HepG2 (cell line): ENCODE results near the gene NCOA7. TPM values are rescaled to one million over a fixed set of nuclear protein-coding genes. Genes with fewer than 3 reads are reported as not detected.

ENCODE experiments used
- ATAC-seq: fragments of 200-7000 bp; cut with Tn5 transposase; 3 replicates; pipeline ENCODE4 v1.9.1; 2020; ENCODE audit warnings: mild to moderate bottlenecking, moderate library complexity
- BruUV-seq: library from RNA; stranded (reverse); fragments of 400-500 nt; replicated peaks from 2 replicates; lab custom pipeline; 2021; lab: Mats Ljungman, UMichigan
- CTCF ChIA-PET: fragments of 300-600 bp; formaldehyde crosslinking; extraction: SDS; loops from one replicate; lab custom pipeline; 2021; ENCODE audit warnings: low total read pairs, inconsistent platforms, low intra/inter-chr PET ratio; lab: Yijun Ruan, JAX
- POLR2A ChIA-PET: fragments of 350-600 bp; sonication (Branson Sonifier 250); formaldehyde crosslinking; loops from one replicate; lab custom pipeline; 2020; ENCODE audit warnings: antibody characterized with exemption, inconsistent platforms; lab: Yijun Ruan, JAX
- DNase-seq: peaks from one replicate; pipeline ENCODE4 v3.0.0-alpha.2; 2015; ENCODE audit warnings: low spot score
- FAIRE-seq: peaks from 3 replicates; lab custom pipeline; 2011; peaks lifted over from hg19 to GRCh38; lab: Jason Lieb, UNC
- H2AFZ ChIP-seq: one replicate; pipeline ENCODE4 v1.6.1; 2011; ENCODE audit warnings: low read length, inconsistent platforms
- H3K27ac ChIP-seq: fragments of 300-600 bp; 3 replicates; pipeline ENCODE4 v1.8.0; 2011; ENCODE audit warnings: mixed run types, mild to moderate bottlenecking, mixed read lengths, low read length, inconsistent platforms; ENCODE audit not compliant: insufficient read depth; ENCODE audit errors: extremely low read length
- H3K27me3 ChIP-seq, 2 experiments: fragments of 200-600 bp in 1 of 2; 2 replicates in 1 of 2; 3 replicates in 1 of 2; pipeline versions ENCODE4 v1.6.0 to v1.8.0; 2011; ENCODE audit warnings: low read length in 2 of 2, mild to moderate bottlenecking in 2 of 2, moderate library complexity in 2 of 2, inconsistent platforms in 1 of 2; ENCODE audit not compliant: insufficient read depth in 2 of 2, control insufficient read depth in 1 of 2
- H3K36me3 ChIP-seq, 2 experiments: fragments of 200-600 bp in 1 of 2; replicated peaks in 1 of 2; 2 replicates in 1 of 2; 3 replicates in 1 of 2; pipeline versions ENCODE4 v1.5.1 to v1.8.0; 2011; ENCODE audit warnings: low read length in 2 of 2, inconsistent platforms in 1 of 2; ENCODE audit not compliant: insufficient read depth in 2 of 2, control insufficient read depth in 1 of 2
- H3K4me1 ChIP-seq: 2 replicates; pipeline ENCODE4 v1.5.1; 2012; ENCODE audit warnings: low read length, inconsistent platforms; ENCODE audit not compliant: insufficient read depth
- H3K4me2 ChIP-seq: 2 replicates; pipeline ENCODE4 v1.6.0; 2011; ENCODE audit warnings: low read depth, low read length, inconsistent platforms
- H3K4me3 ChIP-seq, 3 experiments: fragments of 200-600 bp in 1 of 3; sonication (generic), shearing (Covaris generic) in 1 of 3; replicated peaks in 1 of 3; 2 replicates each; pipeline ENCODE4 v1.5.1; 2011 to 2016; ENCODE audit warnings: low read length in 3 of 3, inconsistent platforms in 2 of 3, low read depth in 2 of 3, mild to moderate bottlenecking in 2 of 3, control low read depth in 1 of 3, mixed read lengths in 1 of 3; ENCODE audit not compliant: insufficient read depth in 1 of 3
- H3K79me2 ChIP-seq: one replicate; pipeline ENCODE4 v1.6.1; 2011; ENCODE audit warnings: low read length, inconsistent platforms; ENCODE audit not compliant: insufficient read depth
- H3K9ac ChIP-seq: 2 replicates; pipeline ENCODE4 v1.6.0; 2011; ENCODE audit warnings: mild to moderate bottlenecking, low read depth, low read length, inconsistent platforms; ENCODE audit not compliant: insufficient read depth
- H3K9me3 ChIP-seq: 2 replicates; pipeline ENCODE4 v1.5.1; 2012; ENCODE audit warnings: mild to moderate bottlenecking, low read length
- H4K20me1 ChIP-seq: 2 replicates; pipeline ENCODE4 v1.6.0; 2011; ENCODE audit warnings: inconsistent platforms, mild to moderate bottlenecking, low read length, moderate library complexity; ENCODE audit not compliant: insufficient read depth
- AHR ChIP-seq: IDR thresholded peaks from 2 replicates; pipeline ENCODE4 v1.6.1; 2018; ENCODE audit warnings: missing genetic modification reagents, missing compliant biosample characterization
- CSRNP1 ChIP-seq: sonication (generic); formaldehyde crosslinking; IDR thresholded peaks from 2 replicates; pipeline ENCODE4 v1.8.1; 2023; ENCODE audit warnings: mild to moderate bottlenecking, missing genetic modification reagents
- NKX3-1 ChIP-seq: sonication (generic); formaldehyde crosslinking; IDR thresholded peaks from 2 replicates; pipeline ENCODE4 v1.5.0; 2020; ENCODE audit warnings: missing genetic modification reagents
- SATB2 ChIP-seq: sonication (generic); formaldehyde crosslinking; IDR thresholded peaks from 2 replicates; pipeline ENCODE4 v1.5.0; 2020; ENCODE audit warnings: missing genetic modification reagents
- SNAPC5 ChIP-seq: sonication (generic); formaldehyde crosslinking; IDR thresholded peaks from 2 replicates; pipeline ENCODE4 v1.8.1; 2023; ENCODE audit warnings: mild to moderate bottlenecking, missing genetic modification reagents, borderline replicate concordance
- ZNF275 ChIP-seq: sonication (generic); formaldehyde crosslinking; IDR thresholded peaks from 2 replicates; pipeline ENCODE4 v1.8.0; 2022; ENCODE audit warnings: missing genetic modification reagents, mild to moderate bottlenecking, inconsistent platforms, borderline replicate concordance
- ZNF614 ChIP-seq: IDR thresholded peaks from 2 replicates; pipeline ENCODE4 v1.6.1; 2018; ENCODE audit warnings: missing biosample characterization, missing genetic modification reagents, inconsistent platforms, borderline replicate concordance
- ZNF691 ChIP-seq: sonication (generic); formaldehyde crosslinking; IDR thresholded peaks from 2 replicates; pipeline ENCODE4 v1.4.0; 2020; ENCODE audit warnings: missing genetic modification reagents, low read depth, mild to moderate bottlenecking, borderline replicate concordance
- WGBS: methylation state at CpG from one replicate; pipeline ENCODE4 v1.1.6; 2017; ENCODE audit warnings: low lambda C conversion rate; 5-methylcytosine and 5-hydroxymethylcytosine counted together
- in situ Hi-C: cut with HindIII; loops from 2 replicates; pipeline ENCODE4 v1.10.0; 2017; ENCODE audit warnings: low pct_unique_long_range_greater_than_20kb; ENCODE audit not compliant: extremely low pct_ligation_motif_present
- intact Hi-C: fragments of 100-400 bp; cut with micrococcal nuclease; formaldehyde crosslinking; loops from one replicate; pipeline ENCODE4 v1.10.0; 2022; ENCODE audit not compliant: unreplicated experiment
- polyA plus RNA-seq, 8 experiments: library from polyadenylated mRNA; depleted of rRNA in 3 of 8; stranded (reverse) in 7 of 8; unstranded in 1 of 8; fragments of >200 nt; fragmentation: Illumina TruSeq in 4 of 8; extraction: Trizol in 4 of 8; gene quantifications; 2 replicates each; pipeline versions ENCODE4 v1.2.1 to v1.2.3, GENCODE V29; 2011 to 2016; ENCODE audit warnings: low read depth in 4 of 8, missing spikeins in 1 of 8, mixed read lengths in 1 of 8; ENCODE audit not compliant: insufficient read depth in 1 of 8
- total RNA-seq, 5 experiments: library from RNA; depleted of rRNA; stranded (reverse); fragments of >200 nt; fragmentation: Illumina TruSeq; extraction: Trizol; gene quantifications; 2 replicates each; pipeline ENCODE4 v1.2.3, GENCODE V29; 2016; ENCODE audit warnings: low read depth in 1 of 5

The NCOA7 gene
- total and polyA plus RNA-seq, 2 of the 13 experiments (the other 11 are each of a cell fraction or from before 2014, with no cell fraction given) = 13.6 to 20.8 TPM

- Histone ChIP-seq H4K20me1 (no peaks in the 10 kb centered on the region), H3K79me2 (peaks cover 22% of the 10 kb centered on the region), H3K36me3 (peaks cover 2 to 4% of the 10 kb centered on the region in 2 experiments; a peak in 2 of 5 replicates), H2AFZ (no peak overlapping the region), H3K4me1 (peaks cover 28% of the 10 kb centered on the region), H3K9ac (no peak overlapping the region), H3K27ac (no peak overlapping the region)
- POLR2A ChIA-PET = no interaction called here
- no peak for DNase-seq
- no TSS peak for BruUV-seq
- 96% methylated on average over 3 of the region's 3 CpGs for WGBS
- no peak for TF ChIP-seq AHR
- TF ChIP-seq SNAPC5 (CRISPR knock-in tag) = no peak
- TF ChIP-seq SATB2 (CRISPR knock-in tag) = no peak
- TF ChIP-seq ZNF614 = no peak
- TF ChIP-seq, all 625 proteins: peak for 0
- Histone ChIP-seq H3K4me2 (no peak overlapping the region), H3K27me3 (no peaks in the 10 kb centered on the region), H3K9me3 (no peaks in the 10 kb centered on the region), H3K4me3 (no peak overlapping the region)
- in situ Hi-C loops = no loop called here
- intact Hi-C loops = no loop called here
- no peak for ATAC-seq
- CTCF ChIA-PET = no interaction called here
- FAIRE-seq = no peak
These were observed 6.5 kb downstream of the NCOA7 start for GRCh38 chr6:125797120-125797885.

- H3K4me1 ChIP-seq = peaks cover 21% of the 10 kb centered on the region
- 92% methylated on average over 3 of the region's 3 CpGs for WGBS
- no peak for TF ChIP-seq CSRNP1 (CRISPR knock-in tag)
- TF ChIP-seq ZNF275 (CRISPR knock-in tag) = no peak
- TF ChIP-seq ZNF691 (CRISPR knock-in tag) = no peak
- TF ChIP-seq NKX3-1 (CRISPR knock-in tag) = no peak
- intact Hi-C loops = no loop called here
- in situ Hi-C loops = no loop called here
- BruUV-seq = no TSS peak
- DNase-seq (no peak), ATAC-seq (no peak), FAIRE-seq (no peak)
- no peak overlapping the region for H2AFZ ChIP-seq
- no peaks in the 10 kb centered on the region for H3K9me3 ChIP-seq
- H3K27ac ChIP-seq = no peak overlapping the region
- CTCF ChIA-PET = no interaction called here
- POLR2A ChIA-PET = no interaction called here
- no peak overlapping the region for H3K4me3 ChIP-seq
- H3K27me3 ChIP-seq = no peaks in the 10 kb centered on the region
- no peak overlapping the region for H3K4me2 ChIP-seq
- no peak overlapping the region for H3K9ac ChIP-seq
- H4K20me1 ChIP-seq = no peaks in the 10 kb centered on the region
- H3K79me2 ChIP-seq = peaks cover 18% of the 10 kb centered on the region
- peaks cover 2 to 4% of the 10 kb centered on the region in 2 experiments; a peak in 3 of 5 replicates for H3K36me3 ChIP-seq
These were observed 7.2 kb downstream of the NCOA7 start for GRCh38 chr6:125797886-125798444.
